Activated CD8-positive, alpha-beta memory T cell treated with anti-CD3 and anti-CD28 coated beads for 1 hour (primary cell): ENCODE measurements around the gene TSSC4.

Experiments
- DNase-seq, 2 donors: peaks; one replicate each; pipeline ENCODE4 v3.0.0-alpha.2; 2020; ENCODE audit warnings: low read depth in 1 of 2; ENCODE audit errors: extremely low read depth in 1 of 2

TSSC4 gene

GRCh38 chr11:2415601-2416380 lies 15.2 kb downstream of the TSSC4 start:
- DNase-seq = no peak

DNA sequence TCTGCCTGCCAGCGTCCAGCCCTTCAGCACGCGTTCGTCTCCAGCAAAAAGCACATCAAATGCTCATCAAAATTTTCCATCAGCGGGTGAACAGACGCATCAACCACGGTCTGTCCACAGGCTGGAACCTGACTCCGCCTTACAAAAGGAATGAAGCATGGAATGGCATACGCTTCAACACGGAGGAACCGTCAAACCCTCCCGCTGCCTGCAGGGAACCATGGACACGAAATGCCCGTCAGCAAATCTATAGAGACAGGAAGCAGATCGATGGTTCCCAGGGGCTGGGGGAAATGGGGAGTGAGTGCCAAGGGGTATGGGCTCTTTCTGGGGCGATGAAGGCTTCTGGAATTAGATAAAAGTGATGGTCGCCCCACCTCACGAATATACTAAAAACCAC lies 16.2 kb downstream of the TSSC4 start:
- DNase-seq = no peak

GRCh38 chr11:2417856-2418692 lies 17.5 kb downstream of the TSSC4 start:
- DNase-seq = no peak

DNA sequence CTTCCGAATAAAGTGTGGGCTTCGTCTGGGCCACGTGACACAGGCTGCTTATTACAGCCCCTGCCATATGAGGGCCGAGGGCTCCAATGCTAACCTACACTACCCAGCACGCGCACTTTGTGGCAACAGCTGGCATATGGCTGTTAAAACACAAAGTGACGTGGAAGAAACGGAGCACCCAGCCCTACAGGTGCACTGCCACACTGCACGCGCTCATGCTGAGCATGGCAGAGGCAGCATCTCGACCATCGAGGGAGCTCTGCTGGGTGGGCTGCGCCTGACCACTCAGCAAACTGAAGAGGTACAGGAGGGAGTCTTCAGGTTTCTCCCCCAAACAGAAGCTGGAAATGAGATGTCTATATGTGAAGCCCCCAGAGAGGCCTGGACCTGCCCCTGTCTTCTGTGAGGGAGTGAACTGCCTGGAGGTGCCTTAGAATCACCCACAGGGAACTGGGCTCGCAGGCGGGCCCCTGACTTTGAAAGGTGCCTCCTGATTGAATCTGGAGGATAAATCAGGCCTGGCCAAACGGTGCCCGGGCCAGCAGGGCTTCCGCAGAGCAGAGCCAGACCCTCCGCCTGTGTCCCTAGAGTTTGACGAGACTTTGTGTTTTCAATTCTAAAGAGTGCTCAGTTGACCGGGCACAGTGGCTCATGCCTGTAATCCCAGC lies 18.3 kb downstream of the TSSC4 start:
- DNase-seq = no peak

DNA sequence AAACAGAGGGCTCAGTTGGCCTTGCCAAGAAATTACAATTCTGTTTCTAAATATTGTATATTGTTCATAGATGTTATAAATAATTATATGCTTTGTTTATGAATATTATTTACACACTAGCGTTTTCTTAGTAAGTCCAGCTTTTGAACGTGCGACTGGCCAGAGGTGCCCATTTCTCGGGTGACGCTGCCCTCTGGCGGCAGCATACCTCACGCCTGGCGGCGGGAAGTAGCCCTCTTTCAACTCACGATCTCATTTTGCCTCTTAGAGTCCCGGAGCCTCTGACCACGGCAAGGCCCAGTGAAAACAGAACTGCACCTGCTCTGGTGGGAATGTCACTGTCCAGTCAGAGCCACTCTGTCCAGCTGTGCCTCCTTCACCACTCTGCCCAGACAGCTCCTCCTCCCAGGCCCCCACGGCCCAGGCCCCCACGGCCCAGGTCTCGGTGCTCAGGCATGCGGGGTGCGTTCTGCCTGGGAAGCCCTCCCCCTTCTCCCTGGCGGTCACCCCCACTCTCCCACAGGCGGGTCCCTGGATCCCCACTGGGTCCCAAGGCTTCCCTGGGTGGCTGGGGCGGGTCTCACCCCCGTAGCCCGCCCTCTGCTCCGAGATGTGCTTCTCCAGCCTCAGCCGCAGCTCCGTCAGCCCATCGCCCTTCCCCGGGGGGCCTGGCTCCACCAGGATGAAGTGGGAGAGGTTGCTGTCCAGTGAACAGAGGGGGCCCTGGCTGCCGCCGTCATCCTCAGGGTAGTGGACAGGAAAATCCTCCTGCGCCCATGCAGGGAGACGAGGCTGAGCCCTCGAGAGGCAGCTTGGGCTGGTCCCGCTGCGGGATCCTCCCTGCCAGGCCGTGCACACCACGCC lies 19.3 kb downstream of the TSSC4 start:
- DNase-seq = peak in 1 of 2 donors; percentile 50

DNA sequence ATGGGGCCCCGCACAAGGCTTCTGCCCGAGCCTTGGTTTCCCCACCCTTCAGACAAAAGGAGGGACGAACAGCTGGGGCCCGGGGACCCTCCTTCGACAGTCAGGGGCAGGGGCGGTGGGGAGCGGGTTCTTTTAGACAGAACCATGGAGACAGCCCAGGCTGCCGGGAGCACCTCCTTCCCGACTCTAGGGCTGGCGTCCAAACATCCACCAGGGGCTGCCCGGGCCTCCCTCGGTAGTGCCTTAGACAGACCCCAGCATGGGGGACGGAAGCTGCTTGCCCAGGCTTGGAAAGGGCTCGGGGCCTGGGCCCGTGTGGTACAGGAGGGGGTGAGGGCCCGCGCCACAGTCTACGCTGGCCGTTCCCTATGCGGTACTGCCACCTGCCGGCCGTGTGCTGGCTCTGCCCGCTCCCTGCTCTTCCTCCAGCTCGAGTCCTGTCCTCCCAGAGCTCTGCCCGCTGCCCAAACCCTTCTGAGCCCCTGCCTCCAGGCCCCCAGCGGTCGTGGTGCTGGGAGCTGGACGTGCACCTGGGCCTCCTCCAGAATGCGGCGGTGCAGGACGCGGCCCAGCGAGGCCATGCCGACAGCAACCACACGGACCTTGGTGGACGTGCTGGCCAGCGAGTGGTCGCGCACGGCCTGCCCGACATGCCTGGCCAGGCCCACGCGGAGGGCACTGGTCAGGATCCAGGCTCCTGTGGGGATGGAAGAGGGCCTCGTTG lies 20.1 kb downstream of the TSSC4 start:
- peak in 1 of 2 donors; percentile 65 for DNase-seq

- no peak for DNase-seq
Observed at GRCh38 chr11:2421226-2421994, 20.9 kb downstream of the TSSC4 start.

- no peak for DNase-seq
Observed at GRCh38 chr11:2421996-2422395, 21.4 kb downstream of the TSSC4 start.

DNA sequence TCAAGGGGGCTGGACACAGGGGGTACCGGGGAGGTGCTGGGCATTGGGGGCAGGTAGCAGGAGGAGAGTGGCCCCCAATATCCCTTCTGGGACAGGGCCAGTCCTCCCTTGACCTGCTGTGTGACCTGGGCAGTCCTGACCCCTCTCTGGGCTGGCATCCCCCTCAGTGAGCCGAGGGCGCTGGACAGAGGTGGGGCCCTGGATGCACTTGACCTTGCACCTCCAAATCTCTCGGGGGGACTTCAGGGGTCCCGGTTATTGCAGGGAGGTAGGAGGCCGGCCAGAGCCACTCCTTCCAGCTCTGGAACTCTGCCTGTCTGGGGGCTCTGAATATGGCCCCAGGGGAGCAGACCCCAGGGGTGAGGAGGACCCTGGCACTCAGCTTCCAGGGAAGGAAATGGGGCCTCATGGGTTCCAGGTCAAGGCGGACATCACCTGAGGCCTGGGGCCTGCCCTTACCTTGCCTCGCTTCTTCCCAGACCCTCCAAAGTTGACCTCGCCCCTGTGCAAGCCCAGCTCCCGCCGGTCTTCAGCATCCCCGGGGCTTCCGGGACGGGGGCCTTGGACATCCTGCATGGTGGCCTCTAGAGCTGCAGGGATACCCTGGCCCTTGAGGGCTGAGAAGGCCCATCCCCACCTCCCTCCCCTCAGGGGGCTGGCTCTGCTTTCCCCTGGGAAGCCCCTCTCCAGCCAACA lies 22.1 kb downstream of the TSSC4 start:
- DNase-seq = no peak

DNA sequence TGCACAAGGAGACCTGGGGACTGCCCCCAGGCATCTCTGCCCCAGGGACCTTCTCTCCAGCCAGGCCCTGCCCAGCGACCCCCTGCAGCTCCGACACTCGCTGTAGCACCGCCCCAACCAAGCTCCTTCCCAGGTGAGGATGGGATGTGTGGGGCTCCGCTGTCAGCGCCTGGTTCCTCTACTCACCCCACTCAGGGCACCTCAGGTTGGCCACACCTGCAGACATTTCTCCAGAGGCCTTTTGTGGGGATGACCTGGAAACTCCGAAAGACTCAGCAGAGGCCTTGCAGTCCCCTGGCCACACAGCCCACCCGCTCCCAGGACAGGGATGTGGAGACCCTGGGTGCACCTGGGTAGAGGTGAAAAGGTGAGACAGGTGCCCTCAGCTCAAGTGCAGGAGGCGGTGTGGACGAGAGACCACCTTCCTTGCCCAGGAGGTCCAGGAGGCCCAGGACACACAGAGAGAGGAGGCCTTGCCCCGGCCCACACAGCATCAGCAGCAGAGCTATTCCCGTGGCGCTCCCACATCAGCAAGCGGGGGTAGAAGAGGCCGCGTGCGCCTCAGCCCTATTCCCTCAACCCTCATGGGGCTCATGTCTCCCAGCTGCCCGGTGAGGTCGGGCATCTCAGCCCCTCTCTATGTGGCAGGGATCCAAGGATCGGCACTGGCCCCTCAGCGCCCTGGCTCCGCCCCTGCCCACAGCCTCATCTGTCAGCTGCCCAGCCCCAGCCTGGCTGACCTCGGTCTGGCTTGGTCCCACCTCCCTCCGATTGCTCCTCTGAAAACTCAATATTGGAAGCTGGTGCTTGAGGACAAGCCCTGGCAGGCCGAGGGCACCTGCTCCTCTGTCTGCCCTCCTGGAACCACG lies 22.8 kb downstream of the TSSC4 start:
- no peak for DNase-seq

DNA sequence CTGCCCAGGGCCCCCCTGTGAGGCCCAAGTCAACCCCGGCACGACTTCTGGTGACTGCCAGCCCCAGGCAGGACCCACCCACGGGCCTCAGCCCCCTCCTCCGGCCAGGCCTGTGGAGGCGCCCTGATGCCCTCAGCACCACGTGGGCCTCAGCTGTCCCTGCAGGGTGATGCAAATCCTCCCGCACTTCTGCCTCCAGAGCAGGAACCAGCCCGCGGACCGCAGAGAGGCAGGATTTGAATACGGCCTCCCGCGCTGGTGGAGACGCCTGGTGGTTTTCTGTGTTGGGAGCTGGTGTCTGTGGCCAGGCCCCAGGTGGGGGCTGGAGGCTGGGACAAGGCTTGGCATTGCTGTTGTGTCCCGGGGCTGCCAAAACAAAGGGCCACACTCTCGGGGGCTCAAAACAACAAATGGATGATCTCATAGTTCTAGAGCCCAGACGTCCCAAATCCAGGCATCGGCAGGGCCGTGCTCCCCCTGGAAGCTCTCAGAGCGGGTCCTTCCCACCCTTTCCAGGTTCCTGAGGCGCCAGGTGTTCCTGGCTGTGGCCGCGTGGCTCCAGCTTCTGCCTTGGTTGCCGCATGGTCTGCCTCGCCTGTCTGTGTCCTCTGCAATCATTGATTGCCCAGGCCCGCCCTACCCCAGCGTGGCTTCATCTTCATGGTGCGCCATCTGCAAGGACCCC lies 24.4 kb downstream of the TSSC4 start:
- no peak for DNase-seq

- DNase-seq = no peak
Observed at GRCh38 chr11:2425506-2425905, 25.0 kb downstream of the TSSC4 start.

- DNase-seq = no peak
Observed at GRCh38 chr11:2426221-2426620, 25.7 kb downstream of the TSSC4 start.

DNA sequence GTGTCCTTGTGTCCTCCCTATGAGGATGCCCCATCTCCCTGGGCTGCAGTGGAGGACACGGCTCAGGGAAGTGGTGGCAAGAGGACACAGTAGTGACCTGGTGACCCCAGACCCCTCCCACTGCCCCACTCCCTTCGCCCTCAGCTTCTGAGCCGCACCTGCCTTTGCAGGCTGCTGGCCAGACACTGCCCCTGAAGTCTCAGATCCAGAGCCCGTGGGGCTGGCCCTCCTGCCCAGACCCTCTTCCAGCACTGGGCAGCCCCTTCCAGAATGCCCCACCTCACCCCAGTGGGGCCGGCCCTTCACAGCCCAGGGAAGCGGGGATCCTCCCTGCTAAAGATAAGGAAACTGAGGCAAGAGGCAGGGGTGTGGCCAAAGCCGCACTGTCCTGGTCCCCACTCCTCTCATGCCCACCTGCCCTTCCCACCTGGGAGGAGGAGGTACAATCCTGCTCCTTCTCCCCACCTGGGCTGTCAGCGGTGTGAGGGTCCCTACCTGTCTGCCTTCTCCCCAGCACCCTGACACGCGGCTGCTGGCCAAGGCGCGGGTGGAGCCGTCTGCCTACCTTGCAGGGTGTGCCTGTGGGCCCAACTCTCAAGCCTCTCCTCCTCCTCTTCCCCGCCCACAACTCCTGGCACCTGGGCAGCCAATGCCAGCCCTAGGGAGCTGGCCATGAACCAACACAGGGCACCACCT lies 26.4 kb downstream of the TSSC4 start:
- DNase-seq = no peak

DNA sequence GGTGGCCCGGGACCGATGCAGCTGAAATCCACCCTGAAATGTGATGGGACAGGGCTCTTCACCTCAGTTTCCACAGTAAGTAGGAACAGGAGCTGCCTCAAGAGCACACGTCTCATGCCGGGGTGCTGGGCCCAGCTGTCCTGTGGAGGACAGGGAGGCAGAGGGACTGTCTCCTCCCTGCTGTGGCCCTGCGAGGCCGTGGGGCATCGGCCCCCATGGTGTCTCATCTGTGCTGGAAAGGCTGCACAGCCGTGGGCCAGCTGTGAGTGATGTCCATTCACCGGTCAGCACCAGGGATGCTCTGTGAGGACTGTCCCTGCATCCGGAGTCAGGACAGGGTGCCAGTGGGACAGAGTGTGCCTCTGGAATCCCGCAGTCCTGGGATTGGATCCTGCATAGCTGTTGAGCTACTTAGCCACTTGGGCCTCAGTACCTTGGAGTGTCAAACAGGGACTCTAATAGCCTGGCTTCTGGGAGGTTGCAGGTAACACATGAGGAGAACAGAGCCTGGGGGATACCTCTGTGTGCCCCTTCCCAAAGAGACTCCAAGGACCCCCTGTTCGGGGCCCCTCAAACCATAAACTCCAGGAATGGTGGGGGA lies 27.3 kb downstream of the TSSC4 start:
- DNase-seq = no peak

DNA sequence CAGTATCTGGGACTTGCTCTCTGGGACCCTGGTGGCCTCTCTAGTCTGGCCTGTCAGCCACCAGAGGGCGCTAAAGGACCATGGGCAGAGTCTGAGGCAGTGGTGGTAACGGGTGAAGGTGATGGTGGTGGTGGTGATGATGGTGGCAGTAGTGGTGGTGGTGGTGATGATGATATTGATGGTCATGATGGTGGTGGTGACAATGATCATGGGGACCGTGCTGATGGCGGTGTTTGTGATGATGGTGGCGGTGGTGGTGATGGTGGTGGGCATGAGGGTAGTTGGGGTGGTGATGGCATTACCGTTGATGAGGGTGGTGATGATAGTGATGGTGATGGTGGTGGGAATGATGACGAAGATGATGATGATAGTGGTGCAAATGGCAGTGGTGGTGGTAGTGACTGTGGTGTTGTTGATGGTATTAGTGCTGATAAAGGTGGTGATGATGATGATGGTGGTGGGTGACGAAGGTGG lies 27.8 kb downstream of the TSSC4 start:
- peak; percentile 74 to 85 for DNase-seq
